Stimulated activated CD4-positive, alpha-beta T cell treated with anti-CD3 and anti-CD28 coated beads, Interleukin-12 subunit alpha, Interleukin-12 subunit beta, amount 100 ng/mL, for 24 hours (primary cell): ENCODE data around the gene OR5AU1.
A peak's percentile ranks its signal among the peaks of the same experiment; 100 is the strongest.

ENCODE experiments used
- DNase-seq, 2 experiments: peaks; one replicate each; pipeline ENCODE4 v3.0.0-alpha.2; 2020; ENCODE audit warnings: low read depth in 2 of 2

Gene OR5AU1

DNA sequence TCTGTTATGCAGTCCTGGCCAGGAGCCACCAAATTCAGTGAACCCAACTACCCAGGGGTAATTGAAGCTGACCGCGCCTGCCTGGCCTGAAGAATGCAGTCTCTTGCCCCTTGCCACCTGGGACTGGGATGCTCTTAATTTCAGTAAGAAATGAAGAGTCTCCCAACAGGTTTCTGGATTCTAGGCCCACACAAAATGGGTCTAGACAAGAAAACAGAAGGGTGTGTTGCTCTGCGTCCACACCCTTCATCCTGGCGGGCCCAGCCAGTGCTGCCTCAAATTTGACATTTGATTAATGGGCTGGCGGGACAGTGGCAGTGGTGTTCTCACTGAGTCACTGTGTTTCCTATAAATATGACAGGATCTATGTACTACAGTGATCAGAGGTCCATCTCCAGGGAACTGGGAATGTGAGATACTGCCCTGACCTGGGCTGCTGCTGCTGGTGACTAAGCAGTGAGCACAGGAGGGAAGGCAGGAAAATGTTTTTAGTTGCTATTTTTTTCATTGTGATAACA, 48.5 kb downstream of the OR5AU1 start:
- no peak for DNase-seq

- DNase-seq: peak; percentile 37 to 75
Observed at GRCh38 chr14:21106498-21107282, 49.2 kb downstream of the OR5AU1 start.

GRCh38 chr14:21106176-21106497, 49.7 kb downstream of the OR5AU1 start:
- no peak for DNase-seq

DNA sequence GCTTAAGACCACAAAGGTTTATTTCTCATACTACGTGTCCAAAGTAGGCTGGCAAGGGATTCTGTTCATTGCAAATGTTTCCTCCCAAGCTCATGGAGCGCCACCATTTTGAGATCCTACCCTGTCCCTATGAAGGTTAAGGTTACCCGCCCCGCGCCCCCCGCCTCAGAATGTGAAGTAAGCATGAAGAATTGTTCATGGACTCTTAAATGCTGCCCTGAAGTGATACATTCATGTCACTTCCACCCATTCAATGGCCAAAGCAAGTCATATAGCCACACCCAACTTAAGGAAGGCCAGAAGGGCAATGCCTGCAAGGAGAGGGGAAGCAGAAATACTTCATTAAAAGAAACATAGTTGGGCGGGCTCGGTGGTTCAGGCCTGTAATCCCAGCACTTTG, 50.8 kb downstream of the OR5AU1 start:
- no peak for DNase-seq
